ENCODE measurements around the gene RBM33. TPM values are rescaled to one million over a fixed set of nuclear protein-coding genes. Genes with fewer than 3 reads are reported as not detected.
"Not testable (repeated sequence)": the region's sequence is repeated elsewhere in the genome, so short reads cannot be mapped to it uniquely, and the experiment has no call there.

The RBM33 gene
- total RNA-seq, 1 donor, result 21.9 TPM

GRCh38 chr7:155681663-155682062 is 37.2 kb downstream of the RBM33 start:
- DNase-seq (ENCODE audit: low read depth), result no peak
- H3K4me3 ChIP-seq (ENCODE audit: low read depth, low read length), result no peak overlapping the region
- no peak for TF ChIP-seq CTCF (IDR thresholded peaks at IDR 0.05; ENCODE audit: insufficient read depth, low read length)

GRCh38 chr7:155682484-155682883 is 38.0 kb downstream of the RBM33 start:
- DNase-seq (ENCODE audit: low read depth), result no peak
- H3K4me3 ChIP-seq (ENCODE audit: low read depth, low read length), result no peak overlapping the region
- TF ChIP-seq CTCF (IDR thresholded peaks at IDR 0.05; ENCODE audit: insufficient read depth, low read length), result no peak

- no peak for TF ChIP-seq CTCF (IDR thresholded peaks at IDR 0.05; ENCODE audit: insufficient read depth, low read length)
- H3K4me3 ChIP-seq (ENCODE audit: low read depth, low read length), result no peak overlapping the region
- DNase-seq (ENCODE audit: low read depth), result no peak
Measured at GRCh38 chr7:155683098-155683497, 38.6 kb downstream of the RBM33 start.

- no peak overlapping the region for H3K4me3 ChIP-seq (ENCODE audit: low read depth, low read length)
- no peak for TF ChIP-seq CTCF (IDR thresholded peaks at IDR 0.05; ENCODE audit: insufficient read depth, low read length)
- DNase-seq (ENCODE audit: low read depth), result no peak
Measured at GRCh38 chr7:155683714-155684113, 39.3 kb downstream of the RBM33 start.

GRCh38 chr7:155684543-155684942 is 40.1 kb downstream of the RBM33 start:
- H3K4me3 ChIP-seq (ENCODE audit: low read depth, low read length), result no peak overlapping the region
- no peak for DNase-seq (ENCODE audit: low read depth)
- no peak for TF ChIP-seq CTCF (IDR thresholded peaks at IDR 0.05; ENCODE audit: insufficient read depth, low read length)

GRCh38 chr7:155685070-155685790 is 40.8 kb downstream of the RBM33 start:
- H3K4me3 ChIP-seq (ENCODE audit: low read depth, low read length), result no peak overlapping the region
- DNase-seq (ENCODE audit: low read depth), result no peak
- TF ChIP-seq CTCF (IDR thresholded peaks at IDR 0.05; ENCODE audit: insufficient read depth, low read length), result no peak

- no peak for DNase-seq (ENCODE audit: low read depth)
- TF ChIP-seq CTCF (IDR thresholded peaks at IDR 0.05; ENCODE audit: insufficient read depth, low read length), result no peak
Measured at GRCh38 chr7:155685791-155686160, 41.3 kb downstream of the RBM33 start.

GRCh38 chr7:155686620-155687324 is 42.3 kb downstream of the RBM33 start:
- H3K4me3 ChIP-seq (ENCODE audit: low read depth, low read length); DNase-seq (ENCODE audit: low read depth): not testable (repeated sequence)

More at GRCh38 chr7:155685791-155686160, 41.3 kb downstream of the RBM33 start:
- no peak overlapping the region for H3K4me3 ChIP-seq (ENCODE audit: low read depth, low read length)

- not testable (repeated sequence) for DNase-seq (ENCODE audit: low read depth); H3K4me3 ChIP-seq (ENCODE audit: low read depth, low read length)
Measured at GRCh38 chr7:155688237-155688636, 43.8 kb downstream of the RBM33 start.

GRCh38 chr7:155690655-155691054 is 46.2 kb downstream of the RBM33 start:
- not testable (repeated sequence) for DNase-seq (ENCODE audit: low read depth); H3K4me3 ChIP-seq (ENCODE audit: low read depth, low read length)

All from fibroblast of the aortic adventitia (primary cell).